Hepatocyte (in vitro differentiated cells): ENCODE results near the gene BICDL2. TPM values are rescaled to one million over a fixed set of nuclear protein-coding genes. Genes with fewer than 3 reads are reported as not detected.

Experiments
- DNase-seq: peaks from one replicate; pipeline ENCODE4 v3.0.0-alpha.2; 2016; ENCODE audit warnings: low spot score
- H2AFZ ChIP-seq: fragments of 200-600 bp; sonication (generic); 2 replicates; pipeline ENCODE4 v1.6.0; 2016; ENCODE audit warnings: antibody characterized with exemption, mild to moderate bottlenecking
- H3K27ac ChIP-seq: fragments of 200-600 bp; sonication (generic); 2 replicates; pipeline ENCODE4 v1.5.1; 2016; ENCODE audit warnings: mild to moderate bottlenecking
- H3K27me3 ChIP-seq: fragments of 200-600 bp; sonication (generic); 2 replicates; pipeline ENCODE4 v1.6.1; 2016
- H3K36me3 ChIP-seq: fragments of 200-600 bp; sonication (generic); replicated peaks from 2 replicates; pipeline ENCODE4 v1.5.1; 2016; ENCODE audit warnings: low read depth; ENCODE audit not compliant: insufficient read depth
- H3K4me1 ChIP-seq: fragments of 200-600 bp; sonication (generic); 2 replicates; pipeline ENCODE4 v1.5.1; 2016; ENCODE audit warnings: mild to moderate bottlenecking, moderate library complexity; ENCODE audit not compliant: insufficient read depth
- H3K4me2 ChIP-seq: fragments of 200-600 bp; sonication (generic); 2 replicates; pipeline ENCODE4 v1.6.0; 2016
- H3K4me3 ChIP-seq: fragments of 200-600 bp; sonication (generic); 2 replicates; pipeline ENCODE4 v1.5.1; 2016; ENCODE audit warnings: mild to moderate bottlenecking
- H3K79me2 ChIP-seq: fragments of 200-600 bp; sonication (generic); 2 replicates; pipeline ENCODE4 v1.6.0; 2017; ENCODE audit warnings: mild to moderate bottlenecking
- H3K9me2 ChIP-seq: fragments of 200-600 bp; sonication (generic); replicated peaks from 2 replicates; pipeline ENCODE4 v1.6.0; 2017; ENCODE audit warnings: mild to moderate bottlenecking; ENCODE audit not compliant: insufficient read depth
- H3K9me3 ChIP-seq: fragments of 200-600 bp; sonication (generic); 2 replicates; pipeline ENCODE4 v1.5.1; 2016; ENCODE audit warnings: low read depth, mild to moderate bottlenecking
- H4K20me1 ChIP-seq: fragments of 200-600 bp; sonication (generic); 2 replicates; pipeline ENCODE4 v1.6.0; 2016; ENCODE audit warnings: mild to moderate bottlenecking; ENCODE audit not compliant: insufficient read depth, poor library complexity, severe bottlenecking
- EZH2 ChIP-seq: fragments of 200-600 bp; sonication (generic); IDR thresholded peaks from 2 replicates; pipeline ENCODE4 v1.6.1; 2016; ENCODE audit warnings: antibody characterized with exemption, mild to moderate bottlenecking, borderline replicate concordance
- EZH2phosphoT487 ChIP-seq: fragments of 200-600 bp; sonication (generic); IDR thresholded peaks from one replicate; pipeline ENCODE4 v1.6.1; 2018; ENCODE audit warnings: antibody characterized with exemption, mild to moderate bottlenecking, low read depth, moderate library complexity; ENCODE audit not compliant: unreplicated experiment, severe bottlenecking
- WGBS: methylation state at CpG from one replicate; pipeline ENCODE4 v1.1.6; 2016; ENCODE audit warnings: low lambda C conversion rate; ENCODE audit errors: missing lambda C conversion rate; 5-methylcytosine and 5-hydroxymethylcytosine counted together
- polyA plus RNA-seq: library from polyadenylated mRNA; unstranded; fragments of >200 nt; fragmentation: Nextera tagmentation; extraction: Ambion mirVana; gene quantifications from 2 replicates; pipeline ENCODE4 v1.2.1, GENCODE V29; 2016
- total RNA-seq: library from RNA; depleted of rRNA; stranded (reverse); fragments of >200 nt; gene quantifications from 2 replicates; pipeline ENCODE4 v1.2.3, GENCODE V29; 2014
- TF ChIP-seq, protein P1 (sequence below): fragments of 200-600 bp; sonication (generic); IDR thresholded peaks from 2 replicates; pipeline ENCODE4 v1.5.1; 2016; ENCODE audit warnings: antibody characterized with exemption, mild to moderate bottlenecking; ENCODE audit not compliant: poor library complexity

BICDL2 gene
- total and polyA plus RNA-seq, 2 experiments from 2014 or later: 12.3 to 12.8 TPM

GRCh38 chr16:3059041-3059722 lies 22.4 kb upstream of the BICDL2 start:
- Histone ChIP-seq H3K27ac (peak overlapping the region; percentile 87), H3K4me2 (peak overlapping the region; percentile 99), H3K9me3 (no peaks in the 10 kb centered on the region), H3K9me2 (no peaks in the 10 kb centered on the region), H3K4me3 (peak overlapping the region; percentile 88), H3K36me3 (no peaks in the 10 kb centered on the region), H3K27me3 (no peaks in the 10 kb centered on the region), H3K4me1 (peaks cover 9% of the 10 kb centered on the region), H4K20me1 (no peaks in the 10 kb centered on the region), H3K79me2 (no peaks in the 10 kb centered on the region), H2AFZ (peak overlapping the region; percentile 89)
- TF ChIP-seq, protein P1, sequence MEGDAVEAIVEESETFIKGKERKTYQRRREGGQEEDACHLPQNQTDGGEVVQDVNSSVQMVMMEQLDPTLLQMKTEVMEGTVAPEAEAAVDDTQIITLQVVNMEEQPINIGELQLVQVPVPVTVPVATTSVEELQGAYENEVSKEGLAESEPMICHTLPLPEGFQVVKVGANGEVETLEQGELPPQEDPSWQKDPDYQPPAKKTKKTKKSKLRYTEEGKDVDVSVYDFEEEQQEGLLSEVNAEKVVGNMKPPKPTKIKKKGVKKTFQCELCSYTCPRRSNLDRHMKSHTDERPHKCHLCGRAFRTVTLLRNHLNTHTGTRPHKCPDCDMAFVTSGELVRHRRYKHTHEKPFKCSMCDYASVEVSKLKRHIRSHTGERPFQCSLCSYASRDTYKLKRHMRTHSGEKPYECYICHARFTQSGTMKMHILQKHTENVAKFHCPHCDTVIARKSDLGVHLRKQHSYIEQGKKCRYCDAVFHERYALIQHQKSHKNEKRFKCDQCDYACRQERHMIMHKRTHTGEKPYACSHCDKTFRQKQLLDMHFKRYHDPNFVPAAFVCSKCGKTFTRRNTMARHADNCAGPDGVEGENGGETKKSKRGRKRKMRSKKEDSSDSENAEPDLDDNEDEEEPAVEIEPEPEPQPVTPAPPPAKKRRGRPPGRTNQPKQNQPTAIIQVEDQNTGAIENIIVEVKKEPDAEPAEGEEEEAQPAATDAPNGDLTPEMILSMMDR: peak; percentile 87
- no peak for TF ChIP-seq EZH2
- no peak for TF ChIP-seq EZH2phosphoT487
- peak; percentile 97 for DNase-seq
- WGBS: under 1% methylated on average over 35 of the region's 67 CpGs

- Histone ChIP-seq H3K9me2 (no peaks in the 10 kb centered on the region), H3K36me3 (no peaks in the 10 kb centered on the region), H3K79me2 (no peaks in the 10 kb centered on the region), H3K27ac (peak overlapping the region; percentile 62), H3K4me1 (peaks cover 9% of the 10 kb centered on the region), H3K9me3 (no peaks in the 10 kb centered on the region), H3K4me2 (peak overlapping the region; percentile 99), H3K4me3 (peak overlapping the region; percentile 88), H3K27me3 (no peaks in the 10 kb centered on the region), H2AFZ (peak overlapping the region; percentile 89), H4K20me1 (no peaks in the 10 kb centered on the region)
- WGBS: 13% methylated on average over 45 of the region's 77 CpGs
- peak; percentile 82 for DNase-seq
- TF ChIP-seq EZH2phosphoT487 (no peak), EZH2 (no peak)
- TF ChIP-seq, protein P1: no peak
These were observed 21.6 kb upstream of the BICDL2 start for GRCh38 chr16:3058139-3059030.

DNA sequence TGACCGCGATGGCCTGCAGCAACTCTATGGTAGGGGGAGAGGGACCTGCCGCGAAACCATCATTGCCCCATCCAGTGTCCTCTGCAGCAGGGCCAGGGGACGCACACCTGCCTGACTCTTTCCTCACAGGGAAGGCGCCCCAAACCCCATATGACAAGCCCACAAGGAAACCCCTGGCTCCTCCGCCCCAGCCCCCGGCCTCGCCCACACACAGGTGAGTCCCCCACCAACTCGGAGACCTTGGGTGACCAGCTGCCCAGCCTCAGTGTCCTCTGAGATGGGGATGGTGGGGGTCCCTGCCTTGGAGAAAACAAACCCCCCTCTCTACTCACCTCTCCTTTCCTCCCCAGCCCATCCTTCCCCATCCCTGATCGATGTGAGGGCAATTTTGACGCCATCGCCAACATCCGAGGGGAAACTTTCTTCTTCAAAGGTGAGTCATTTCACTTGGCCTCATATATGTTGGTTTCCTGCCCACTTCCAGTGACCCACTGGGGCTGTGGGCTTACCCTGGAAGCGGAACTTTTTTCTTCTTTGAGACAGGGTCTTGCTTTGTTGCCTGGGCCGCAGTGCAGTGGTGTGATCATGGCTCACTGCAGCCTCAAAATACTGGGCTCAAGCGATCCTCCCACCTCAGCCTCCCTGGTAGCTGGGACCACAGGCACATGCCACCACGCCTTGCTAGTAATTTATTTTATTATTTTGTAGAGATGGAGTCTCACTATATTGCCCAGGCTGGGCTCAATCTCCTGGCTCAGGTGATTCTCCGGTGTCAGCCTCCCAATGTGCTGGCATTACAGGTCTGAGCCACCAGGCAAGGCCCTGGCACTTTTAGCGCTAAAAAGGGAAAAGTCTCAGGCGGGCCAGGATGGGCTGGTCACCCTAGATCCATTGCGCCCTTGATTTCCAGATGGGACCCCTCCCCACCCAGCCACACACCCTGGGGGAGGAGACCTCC lies 20.7 kb upstream of the BICDL2 start:
- no peaks in the 10 kb centered on the region for H3K9me3 ChIP-seq
- DNase-seq: no peak
- H3K36me3 ChIP-seq: no peaks in the 10 kb centered on the region
- H4K20me1 ChIP-seq: no peaks in the 10 kb centered on the region
- WGBS: 93% methylated on average over 21 of the region's 22 CpGs
- H3K27me3 ChIP-seq: no peaks in the 10 kb centered on the region
- no peak overlapping the region for H3K27ac ChIP-seq
- TF ChIP-seq, protein P1: no peak
- TF ChIP-seq EZH2: no peak
- no peak for TF ChIP-seq EZH2phosphoT487
- H3K79me2 ChIP-seq: no peaks in the 10 kb centered on the region
- peaks cover 9% of the 10 kb centered on the region for H3K4me1 ChIP-seq
- no peak overlapping the region for H2AFZ ChIP-seq
- H3K9me2 ChIP-seq: no peaks in the 10 kb centered on the region
- H3K4me2 ChIP-seq: peak overlapping the region; percentile 99
- no peak overlapping the region for H3K4me3 ChIP-seq
